ENCODE measurements around the gene GALNTL6.

Gene GALNTL6

DNA sequence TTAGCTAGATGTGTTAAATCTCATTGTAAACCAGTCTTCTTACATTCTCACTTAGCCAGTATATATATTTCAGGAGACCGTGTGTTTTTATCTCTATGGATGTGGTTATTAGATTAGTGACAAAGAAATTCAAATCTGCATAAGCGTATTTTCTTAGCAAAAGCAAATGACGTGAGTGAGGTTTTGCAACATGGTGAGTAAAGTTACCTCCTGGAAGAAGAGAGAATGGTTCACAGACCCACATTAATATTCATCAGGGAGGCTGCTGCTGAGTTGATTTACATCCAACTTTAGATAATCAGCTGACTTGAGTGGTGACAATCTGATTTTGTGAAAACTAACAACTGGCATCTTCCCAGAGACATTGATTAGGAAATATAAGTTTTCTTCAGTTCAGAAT, 765.5 kb downstream of the GALNTL6 start:
- H4K20me1 ChIP-seq (ENCODE audit: low read depth, low read length), result no peaks in the 10 kb centered on the region
- TF ChIP-seq, protein P1, sequence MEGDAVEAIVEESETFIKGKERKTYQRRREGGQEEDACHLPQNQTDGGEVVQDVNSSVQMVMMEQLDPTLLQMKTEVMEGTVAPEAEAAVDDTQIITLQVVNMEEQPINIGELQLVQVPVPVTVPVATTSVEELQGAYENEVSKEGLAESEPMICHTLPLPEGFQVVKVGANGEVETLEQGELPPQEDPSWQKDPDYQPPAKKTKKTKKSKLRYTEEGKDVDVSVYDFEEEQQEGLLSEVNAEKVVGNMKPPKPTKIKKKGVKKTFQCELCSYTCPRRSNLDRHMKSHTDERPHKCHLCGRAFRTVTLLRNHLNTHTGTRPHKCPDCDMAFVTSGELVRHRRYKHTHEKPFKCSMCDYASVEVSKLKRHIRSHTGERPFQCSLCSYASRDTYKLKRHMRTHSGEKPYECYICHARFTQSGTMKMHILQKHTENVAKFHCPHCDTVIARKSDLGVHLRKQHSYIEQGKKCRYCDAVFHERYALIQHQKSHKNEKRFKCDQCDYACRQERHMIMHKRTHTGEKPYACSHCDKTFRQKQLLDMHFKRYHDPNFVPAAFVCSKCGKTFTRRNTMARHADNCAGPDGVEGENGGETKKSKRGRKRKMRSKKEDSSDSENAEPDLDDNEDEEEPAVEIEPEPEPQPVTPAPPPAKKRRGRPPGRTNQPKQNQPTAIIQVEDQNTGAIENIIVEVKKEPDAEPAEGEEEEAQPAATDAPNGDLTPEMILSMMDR (IDR thresholded peaks at IDR 0.05; ENCODE audit: insufficient read depth, low read length, poor library complexity, severe bottlenecking), result no peak
- no peak for TF ChIP-seq EZH2phosphoT487 (conservative IDR thresholded peaks at IDR 0.05; ENCODE audit: low read length)
- H3K9ac ChIP-seq (ENCODE audit: low read length), result no peak overlapping the region
- no peaks in the 10 kb centered on the region for H3K9me2 ChIP-seq (replicated peaks; ENCODE audit: insufficient read depth, low read length)
- H3K36me3 ChIP-seq (ENCODE audit: low read length), result no peaks in the 10 kb centered on the region
- H3K27ac ChIP-seq (ENCODE audit: low read depth, low read length), result no peak overlapping the region
- H3K4me2 ChIP-seq (ENCODE audit: low read depth, low read length, poor library complexity, severe bottlenecking), result no peak overlapping the region
- no peak overlapping the region for H2AFZ ChIP-seq (ENCODE audit: low read depth, low read length, severe bottlenecking)
- no peaks in the 10 kb centered on the region for H3K27me3 ChIP-seq (ENCODE audit: low read length)
- no peaks in the 10 kb centered on the region for H3K9me3 ChIP-seq (ENCODE audit: insufficient read depth, low read length)
- H3F3A ChIP-seq (ENCODE audit: insufficient read depth), result no peaks in the 10 kb centered on the region
- H3K4me3 ChIP-seq (ENCODE audit: insufficient read depth, low read length, poor library complexity, severe bottlenecking), result no peak overlapping the region
- no peaks in the 10 kb centered on the region for H3K79me2 ChIP-seq (ENCODE audit: insufficient read depth, low read length)

DNA sequence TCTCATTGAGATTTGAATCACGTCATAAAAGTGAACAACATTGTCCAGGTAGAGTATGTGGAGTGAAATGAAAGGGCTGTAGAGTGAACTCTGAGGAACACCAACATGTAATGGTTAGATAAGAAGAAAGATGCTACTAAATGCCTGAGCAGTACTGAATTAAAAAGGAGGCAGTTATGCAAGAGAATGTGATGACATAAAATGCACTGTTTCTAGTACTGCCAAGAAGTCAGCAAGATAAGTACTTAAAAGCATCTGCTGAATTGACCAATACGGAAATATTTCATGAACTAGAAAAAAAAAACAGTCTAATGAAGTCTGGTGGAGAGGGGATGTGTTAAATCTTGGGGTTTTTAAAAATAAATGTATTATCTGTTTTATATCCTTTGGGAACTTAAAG, 771.6 kb downstream of the GALNTL6 start:
- Histone ChIP-seq H3F3A (ENCODE audit: insufficient read depth) (no peaks in the 10 kb centered on the region), H3K27me3 (ENCODE audit: low read length) (no peaks in the 10 kb centered on the region), H4K20me1 (ENCODE audit: low read depth, low read length) (no peaks in the 10 kb centered on the region), H3K36me3 (ENCODE audit: low read length) (no peaks in the 10 kb centered on the region), H3K9me3 (ENCODE audit: insufficient read depth, low read length) (no peaks in the 10 kb centered on the region), H3K9me2 (replicated peaks; ENCODE audit: insufficient read depth, low read length) (no peaks in the 10 kb centered on the region), H3K79me2 (ENCODE audit: insufficient read depth, low read length) (no peaks in the 10 kb centered on the region), H3K9ac (ENCODE audit: low read length) (no peak overlapping the region), H3K4me3 (ENCODE audit: insufficient read depth, low read length, poor library complexity, severe bottlenecking) (no peak overlapping the region), H3K4me2 (ENCODE audit: low read depth, low read length, poor library complexity, severe bottlenecking) (no peak overlapping the region), H2AFZ (ENCODE audit: low read depth, low read length, severe bottlenecking) (no peak overlapping the region), H3K27ac (ENCODE audit: low read depth, low read length) (no peak overlapping the region)
- no peak for TF ChIP-seq EZH2phosphoT487 (conservative IDR thresholded peaks at IDR 0.05; ENCODE audit: low read length)
- TF ChIP-seq, protein P1 (IDR thresholded peaks at IDR 0.05; ENCODE audit: insufficient read depth, low read length, poor library complexity, severe bottlenecking), result no peak

DNA sequence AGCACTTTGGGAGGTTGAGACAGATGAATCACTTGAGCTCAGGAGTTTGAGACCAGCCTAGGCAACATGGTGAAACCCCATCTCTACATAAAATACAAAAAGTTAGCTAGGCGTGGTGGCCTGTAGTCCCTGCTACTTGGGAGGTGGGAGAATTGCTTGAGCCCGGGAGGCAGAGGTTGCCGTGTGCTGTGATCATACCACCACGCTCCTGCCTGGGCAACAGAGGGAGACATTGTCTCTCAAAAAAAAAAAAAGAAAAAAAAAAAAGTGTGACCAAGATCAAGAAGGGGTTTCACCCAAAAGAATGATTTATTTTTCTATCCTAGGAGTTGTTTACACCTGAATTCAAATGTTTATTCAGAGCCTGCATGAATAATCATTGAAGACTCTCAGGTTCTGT, 783.0 kb downstream of the GALNTL6 start:
- no peak overlapping the region for H3K4me2 ChIP-seq (ENCODE audit: low read depth, low read length, poor library complexity, severe bottlenecking)
- no peaks in the 10 kb centered on the region for H4K20me1 ChIP-seq (ENCODE audit: low read depth, low read length)
- TF ChIP-seq EZH2phosphoT487 (conservative IDR thresholded peaks at IDR 0.05; ENCODE audit: low read length), result no peak
- TF ChIP-seq, protein P1 (IDR thresholded peaks at IDR 0.05; ENCODE audit: insufficient read depth, low read length, poor library complexity, severe bottlenecking), result no peak
- no peaks in the 10 kb centered on the region for H3K27me3 ChIP-seq (ENCODE audit: low read length)
- H3K9ac ChIP-seq (ENCODE audit: low read length), result no peak overlapping the region
- no peaks in the 10 kb centered on the region for H3K79me2 ChIP-seq (ENCODE audit: insufficient read depth, low read length)
- no peak overlapping the region for H3K27ac ChIP-seq (ENCODE audit: low read depth, low read length)
- no peak overlapping the region for H3K4me3 ChIP-seq (ENCODE audit: insufficient read depth, low read length, poor library complexity, severe bottlenecking)
- H3K36me3 ChIP-seq (ENCODE audit: low read length), result no peaks in the 10 kb centered on the region
- H3K9me2 ChIP-seq (replicated peaks; ENCODE audit: insufficient read depth, low read length), result no peaks in the 10 kb centered on the region
- no peak overlapping the region for H2AFZ ChIP-seq (ENCODE audit: low read depth, low read length, severe bottlenecking)
- no peaks in the 10 kb centered on the region for H3F3A ChIP-seq (ENCODE audit: insufficient read depth)
- no peaks in the 10 kb centered on the region for H3K9me3 ChIP-seq (ENCODE audit: insufficient read depth, low read length)
